NCI-H69 (cell line): ENCODE results near the gene NFKB1.

Experiments used
- DNase-seq: peaks from one replicate; lab custom pipeline; 2025; lab: John Stamatoyannopoulos, UW

The NFKB1 gene

GRCh38 chr4:102631616-102632015 is 130.5 kb downstream of the NFKB1 start:
- no peak for DNase-seq

- DNase-seq: no peak
Observed at GRCh38 chr4:102632241-102633065, 131.3 kb downstream of the NFKB1 start.

DNA sequence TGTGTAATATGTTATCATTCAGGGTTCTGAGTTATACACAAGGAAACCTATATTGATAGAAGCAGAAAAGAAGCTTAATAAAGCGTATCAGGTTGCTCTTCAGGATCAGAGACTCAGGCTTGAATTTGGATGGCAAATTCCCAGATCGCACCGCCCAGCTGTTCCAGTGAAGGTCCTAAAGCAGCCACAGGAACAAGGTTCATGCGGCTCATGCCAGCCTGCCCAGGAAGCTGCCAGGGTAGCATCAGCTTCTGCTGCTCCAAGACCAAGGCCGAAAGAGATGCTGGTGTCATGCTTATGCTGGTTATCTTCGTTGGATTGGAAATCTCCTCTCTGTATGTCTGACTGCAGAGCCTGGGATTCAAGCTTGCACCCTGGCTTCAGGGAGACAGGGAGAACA is 131.9 kb downstream of the NFKB1 start:
- no peak for DNase-seq

GRCh38 chr4:102637391-102637790 is 136.2 kb downstream of the NFKB1 start:
- no peak for DNase-seq

GRCh38 chr4:102638621-102639020 is 137.5 kb downstream of the NFKB1 start:
- DNase-seq: no peak

DNA sequence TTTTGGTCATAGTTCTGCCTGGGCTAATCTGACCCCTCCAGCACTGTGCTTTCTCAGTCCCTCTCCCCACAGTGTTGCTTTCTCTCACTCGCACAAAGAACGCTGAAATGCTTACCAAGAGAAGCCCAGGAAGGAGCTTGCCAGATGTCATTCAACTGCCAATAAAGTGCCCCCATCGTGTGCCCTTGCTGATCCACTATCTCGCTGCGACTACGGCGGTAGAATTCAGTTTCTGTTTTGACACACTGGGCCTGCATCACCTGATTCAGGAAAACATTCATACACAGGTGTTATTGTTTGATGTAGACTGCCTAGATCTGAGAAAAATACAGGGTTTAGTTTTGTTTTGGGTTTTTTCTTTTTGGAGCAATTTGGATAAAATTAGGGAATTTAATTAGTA is 138.4 kb downstream of the NFKB1 start:
- DNase-seq: no peak

DNA sequence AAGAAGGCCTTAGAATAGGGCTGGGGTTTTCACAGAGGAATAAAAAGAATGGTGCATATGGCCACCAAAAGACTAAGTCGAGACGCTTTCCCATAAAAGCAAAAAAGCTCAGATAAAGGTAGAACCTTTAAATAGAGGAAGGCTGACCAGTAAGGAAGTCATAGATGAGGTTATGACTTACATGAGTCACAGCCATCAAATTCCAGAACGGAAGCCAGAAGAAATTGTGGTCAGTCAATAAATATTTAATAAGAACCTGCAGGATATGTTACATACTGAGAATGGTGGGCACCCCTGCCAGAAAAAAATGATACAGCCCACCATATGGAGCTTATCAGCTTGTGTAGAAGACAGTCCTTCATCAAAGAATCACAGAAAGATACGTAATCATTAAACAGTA is 139.5 kb downstream of the NFKB1 start:
- no peak for DNase-seq

GRCh38 chr4:102641793-102642192 is 140.6 kb downstream of the NFKB1 start:
- DNase-seq: no peak

DNA sequence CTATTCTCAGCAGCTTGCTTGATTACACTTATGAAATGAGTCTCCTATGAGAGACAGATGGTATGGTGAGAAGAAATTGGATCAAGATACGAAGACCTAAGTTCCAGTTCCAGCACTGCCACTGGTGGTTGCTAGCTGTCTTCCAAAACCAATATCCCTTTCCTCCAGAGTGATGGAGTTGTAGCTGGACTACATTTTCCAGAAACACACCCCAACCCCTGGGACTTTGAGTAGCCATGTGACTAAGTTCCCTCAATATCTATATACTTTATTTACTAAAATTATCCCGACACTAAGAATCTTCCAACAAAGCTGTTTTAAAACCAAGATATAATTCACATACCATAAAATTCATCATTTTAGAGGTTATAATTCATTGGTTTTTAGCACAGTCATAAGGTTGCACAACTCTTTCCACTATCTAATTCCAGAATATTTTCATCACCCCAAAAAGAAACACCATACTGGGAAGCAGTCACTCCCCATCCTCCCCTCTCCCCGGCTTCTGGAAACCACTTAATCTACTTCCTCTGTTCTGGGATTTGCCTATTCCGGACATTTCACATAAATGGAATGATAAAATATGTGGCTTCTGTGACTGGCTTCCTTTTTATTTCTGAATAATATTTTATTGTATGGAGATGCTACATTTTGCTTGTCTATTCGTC is 141.6 kb downstream of the NFKB1 start:
- DNase-seq: no peak

DNA sequence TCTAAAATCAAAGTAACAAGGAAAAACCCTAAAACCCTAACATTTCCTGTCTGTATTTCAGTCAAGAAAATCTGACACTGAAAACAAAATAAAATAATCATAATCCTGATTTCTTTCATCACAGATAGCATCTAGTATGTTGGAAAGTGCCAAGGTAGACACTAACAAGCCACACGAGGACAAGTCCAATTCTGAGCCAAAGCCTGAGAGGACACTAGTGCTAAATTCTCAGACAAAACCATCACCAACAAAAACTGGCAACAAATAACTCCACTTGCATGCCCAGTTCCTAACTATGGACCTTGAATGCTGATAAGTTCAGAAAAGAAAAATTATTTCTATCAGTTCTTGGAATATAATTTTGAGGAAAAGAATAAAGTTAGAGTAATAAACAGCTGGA is 146.0 kb downstream of the NFKB1 start:
- no peak for DNase-seq

DNA sequence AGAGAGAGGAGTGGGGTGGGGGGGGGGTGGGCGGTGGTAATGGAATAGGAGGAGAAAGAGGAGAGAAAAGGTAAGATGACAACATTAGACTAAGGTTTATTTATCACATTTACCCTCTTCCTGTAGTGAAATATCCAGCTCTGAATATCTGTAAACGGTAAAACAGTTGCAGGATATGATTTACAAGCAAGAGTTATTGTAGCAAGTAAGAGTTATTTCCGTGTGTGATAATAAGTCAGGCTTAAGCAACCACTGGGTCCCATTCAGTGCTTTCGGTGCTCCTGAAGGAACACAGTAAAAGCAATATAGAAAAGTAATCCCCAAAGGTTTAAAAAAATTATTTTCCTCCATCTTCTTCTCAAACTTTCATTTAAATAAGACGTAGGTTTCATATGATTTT is 156.0 kb downstream of the NFKB1 start:
- DNase-seq: no peak

- DNase-seq: no peak
Observed at GRCh38 chr4:102663073-102663472, 161.9 kb downstream of the NFKB1 start.

DNA sequence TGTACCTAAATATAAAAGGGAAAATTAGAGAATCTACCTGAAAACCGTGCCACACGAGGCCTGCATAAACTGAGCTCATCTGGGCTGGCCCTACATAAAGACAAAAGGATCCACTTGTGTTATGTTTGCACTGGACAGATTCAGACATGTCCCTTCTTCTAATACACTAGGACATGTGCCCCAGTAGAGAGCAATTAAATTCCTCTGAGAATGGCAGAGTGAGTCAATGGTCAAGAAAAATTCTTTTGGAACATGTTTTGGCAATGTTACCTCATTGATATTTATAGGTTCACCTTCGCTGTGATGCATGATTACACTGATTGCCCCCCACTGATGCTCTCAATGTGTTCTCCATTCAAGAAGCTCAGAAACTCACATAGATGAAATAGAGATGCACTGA is 164.4 kb downstream of the NFKB1 start:
- DNase-seq: peak; percentile 78
